Stimulated activated naive CD4-positive, alpha-beta T cell treated with Interleukin-2 at 50 U/mL for 16 hours (primary cell): ENCODE data around the gene LYSMD2.
A peak's percentile ranks its signal among the peaks of the same experiment; 100 is the strongest.
"Not testable (repeated sequence)": the region's sequence is repeated elsewhere in the genome, so short reads cannot be mapped to it uniquely, and the experiment has no call there.

ENCODE experiments used
- DNase-seq: peaks from one replicate; lab custom pipeline; 2025; lab: John Stamatoyannopoulos, UW

The LYSMD2 gene, protein sequence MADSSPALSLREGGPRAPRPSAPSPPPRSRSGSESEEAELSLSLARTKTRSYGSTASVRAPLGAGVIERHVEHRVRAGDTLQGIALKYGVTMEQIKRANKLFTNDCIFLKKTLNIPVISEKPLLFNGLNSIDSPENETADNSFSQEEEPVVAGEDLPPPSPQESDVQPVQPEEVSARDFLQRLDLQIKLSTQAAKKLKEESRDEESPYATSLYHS

DNA sequence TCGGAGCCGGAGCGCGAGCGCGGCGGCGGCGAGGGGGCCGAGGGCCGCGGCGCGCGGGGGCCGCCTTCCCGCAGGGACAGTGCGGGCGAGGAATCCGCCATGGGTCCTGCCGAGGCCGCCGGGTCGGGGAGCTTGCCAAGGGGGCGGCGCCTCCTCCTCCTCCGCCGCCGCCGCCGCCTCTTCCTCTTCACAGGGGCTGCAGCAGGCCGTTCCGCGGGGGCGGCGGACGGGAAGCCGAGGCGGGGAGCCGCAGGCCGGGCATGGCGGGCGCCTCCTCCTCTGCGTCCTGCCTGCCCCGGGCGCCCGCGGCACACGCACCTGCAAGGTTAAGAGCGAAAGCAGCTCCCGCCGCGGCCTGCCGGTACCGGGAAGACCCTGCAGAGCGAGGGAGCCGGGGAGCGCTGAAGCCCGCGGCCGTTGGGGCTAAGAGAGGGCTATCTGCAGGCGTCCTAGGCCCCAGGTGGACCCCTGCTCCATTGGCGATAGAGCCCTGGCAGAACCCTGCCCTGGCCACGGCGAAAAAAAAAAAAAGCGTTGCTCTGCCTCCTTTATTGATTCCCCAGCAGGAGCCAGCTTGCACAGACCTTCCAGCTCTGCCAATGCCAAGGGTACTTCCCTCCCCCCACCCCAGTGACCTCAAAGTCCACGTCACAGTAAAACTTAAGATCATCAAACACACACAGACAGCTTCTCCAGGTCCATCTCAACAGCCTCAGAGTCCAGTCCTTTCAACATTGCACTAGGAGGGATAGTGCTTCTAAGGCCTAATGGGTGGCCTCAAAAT is at the start of gene LYSMD2:
Gene LYSMD2, minus strand, starts transcription at position 134 of the 784 bp plus-strand sequence. Its CDS starts 33 bp downstream, at position 101.
- DNase-seq, result peak; percentile 61

DNA sequence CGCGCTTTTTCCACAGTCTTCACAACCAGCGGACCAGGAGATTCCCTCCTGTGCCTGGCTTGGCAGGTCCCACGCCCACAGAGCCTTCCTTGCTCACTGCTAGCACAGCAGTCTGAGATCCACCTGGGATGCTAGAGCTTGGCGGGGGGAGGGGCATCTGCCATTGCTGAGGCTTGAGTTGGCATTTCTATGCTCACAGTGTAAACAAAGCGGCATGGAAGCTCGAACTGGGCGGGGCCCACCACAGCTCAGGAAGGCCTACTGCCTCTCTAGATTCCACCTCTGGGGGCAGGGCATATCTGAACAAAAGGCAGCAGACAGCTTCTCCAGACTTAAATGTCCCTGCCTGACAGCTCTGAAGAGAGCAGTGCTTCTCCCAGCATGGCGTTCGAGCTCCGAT is 49.7 kb upstream of the LYSMD2 start:
- DNase-seq, result not testable (repeated sequence)

DNA sequence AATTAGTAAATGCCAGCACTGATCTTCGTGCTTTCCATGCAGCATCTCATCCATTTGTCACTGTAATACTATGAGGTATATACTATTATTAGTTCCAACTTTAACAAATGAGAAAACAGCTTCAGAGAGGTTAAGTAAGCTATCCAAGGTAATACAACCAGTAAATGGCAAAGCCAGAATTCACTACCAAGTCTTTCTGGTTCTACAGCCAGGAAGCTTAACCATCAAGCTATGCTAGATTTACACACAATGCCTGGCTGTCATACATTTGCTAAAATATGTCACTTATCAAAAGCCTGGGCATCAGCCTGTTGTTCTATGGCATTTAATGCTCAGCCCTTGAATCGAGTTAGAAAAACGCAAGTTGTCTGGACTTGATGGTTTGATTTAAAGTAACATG is 46.5 kb upstream of the LYSMD2 start:
- no peak for DNase-seq

DNA sequence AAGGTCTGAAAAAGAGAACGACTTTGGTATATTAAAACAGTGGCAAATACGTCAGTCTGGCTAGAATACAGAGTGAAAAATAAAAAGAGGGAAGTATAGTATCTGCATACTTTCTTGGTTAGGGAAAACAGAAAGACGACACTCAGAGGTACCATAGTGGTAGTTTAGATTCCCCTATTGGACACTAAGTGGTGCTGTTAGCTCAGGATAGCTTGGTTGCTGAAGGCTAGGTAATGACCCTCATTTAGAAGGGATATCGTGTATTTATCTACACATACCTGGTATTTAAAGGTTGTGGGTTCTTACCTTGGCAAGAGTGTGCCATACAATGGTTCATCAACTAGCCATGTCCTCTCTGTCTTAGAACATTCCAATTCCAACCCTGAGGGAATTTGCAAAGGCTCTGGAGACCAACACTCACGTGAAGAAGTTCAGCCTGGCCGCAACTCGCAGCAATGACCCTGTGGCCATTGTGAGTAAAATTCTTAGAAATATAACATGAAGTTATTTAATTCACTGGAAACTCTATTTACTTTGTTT is 45.0 kb upstream of the LYSMD2 start:
- no peak for DNase-seq

DNA sequence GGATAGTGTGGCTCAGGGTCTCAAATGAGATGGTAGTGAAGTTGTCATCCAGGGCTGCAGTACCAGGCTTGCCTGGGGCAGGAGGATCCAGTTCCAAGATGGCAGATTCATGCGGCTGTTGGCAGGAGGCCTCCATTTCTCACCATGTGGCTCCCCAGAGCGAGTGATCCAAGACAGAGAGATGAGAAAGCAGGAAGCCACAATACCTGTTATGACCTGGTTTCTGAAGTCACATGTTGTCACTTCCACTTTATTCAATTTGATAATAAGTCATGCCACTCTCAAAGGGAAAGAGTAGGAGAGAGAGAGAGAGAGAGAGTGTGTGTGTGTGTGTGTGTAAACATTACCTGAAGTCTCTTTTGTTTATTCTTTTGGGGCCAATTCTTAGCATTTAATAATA is 44.1 kb upstream of the LYSMD2 start:
- no peak for DNase-seq

DNA sequence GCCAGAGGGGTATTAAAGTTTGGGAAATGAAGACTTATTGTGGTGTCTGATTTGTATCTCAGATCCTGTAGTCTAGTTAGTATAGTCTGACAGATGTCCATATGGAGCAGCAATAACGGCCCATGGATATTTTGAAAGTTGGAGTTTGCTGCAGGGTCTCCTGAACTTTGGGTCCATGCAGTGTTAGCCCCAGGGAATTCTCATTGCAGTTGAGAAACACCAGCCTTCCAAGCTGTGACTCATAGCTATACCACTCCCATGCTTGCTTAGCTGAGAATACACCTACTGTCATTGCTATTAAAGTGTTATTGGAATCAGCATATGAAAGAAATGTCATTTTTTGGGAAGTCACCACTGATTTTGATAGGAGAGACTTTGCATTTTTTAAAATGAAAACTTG is 43.2 kb upstream of the LYSMD2 start:
- no peak for DNase-seq

DNA sequence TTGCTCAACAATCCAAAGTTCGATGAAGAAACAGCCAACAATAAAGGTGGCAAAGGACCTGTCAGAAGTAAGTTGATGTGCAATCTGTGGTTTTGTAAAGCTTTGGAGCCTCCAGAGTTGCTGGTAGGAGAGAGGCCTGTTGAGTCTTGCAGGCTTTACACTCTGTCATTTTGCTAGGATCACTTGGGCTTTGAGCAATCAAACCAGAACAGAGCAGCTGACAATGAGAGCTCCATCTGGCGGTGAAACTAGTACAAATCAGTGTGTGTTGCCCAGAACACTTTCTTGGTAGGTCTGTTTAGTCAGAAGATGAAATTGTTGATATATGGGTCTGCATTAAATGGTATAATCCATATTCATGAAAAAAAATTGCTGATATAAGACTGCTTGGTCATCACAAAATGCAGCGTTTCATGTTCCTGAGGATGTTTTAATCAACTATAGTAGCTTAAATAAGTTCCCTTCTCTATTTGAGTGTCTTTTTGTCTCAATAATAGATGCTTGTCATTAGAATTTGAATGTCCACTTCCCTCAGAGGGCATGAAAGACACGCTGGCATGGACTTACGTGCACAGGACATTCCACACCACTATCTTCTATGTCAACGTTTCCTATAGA is 39.6 kb upstream of the LYSMD2 start:
- DNase-seq, result peak; percentile 34

DNA sequence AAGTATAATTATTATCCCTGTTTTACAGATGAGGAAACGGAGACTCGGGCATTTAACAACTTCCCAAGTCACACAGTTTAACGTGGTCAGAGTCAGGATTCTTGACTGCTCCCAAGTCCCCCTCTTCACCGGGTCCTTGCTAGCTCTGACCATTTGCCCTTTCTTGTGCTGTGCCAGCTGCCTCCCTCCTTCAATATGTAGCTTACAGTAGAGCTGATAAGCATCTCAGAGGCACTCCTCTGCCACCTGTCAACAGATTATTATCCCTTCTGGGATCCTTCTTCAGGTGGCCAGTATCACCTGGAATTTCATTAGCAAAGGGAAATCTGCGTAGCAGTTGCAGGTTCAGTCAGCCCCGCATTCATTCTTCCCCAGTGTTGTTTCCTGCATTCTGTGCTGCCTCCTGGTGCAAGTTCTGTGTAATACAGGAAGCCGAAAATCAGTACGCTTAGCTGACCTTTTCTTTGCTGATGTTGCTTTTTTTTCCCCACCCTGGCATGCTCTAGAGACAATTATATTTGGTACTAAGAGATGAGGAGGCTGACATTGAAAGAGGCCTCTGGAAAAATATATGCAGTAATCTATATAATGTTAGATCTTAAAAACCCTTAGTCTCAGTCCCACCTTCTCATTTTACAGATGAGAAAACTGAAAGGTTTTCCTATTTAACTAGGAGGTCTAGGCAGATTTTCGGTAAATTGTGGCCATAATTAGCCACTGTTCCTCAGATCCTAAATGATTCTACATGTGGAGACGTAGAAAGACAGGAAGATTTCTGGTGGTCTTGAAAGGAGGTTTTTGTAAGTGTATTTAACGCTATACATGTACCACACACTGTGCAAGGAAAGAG is 38.7 kb upstream of the LYSMD2 start:
- peak; percentile 12 for DNase-seq

DNA sequence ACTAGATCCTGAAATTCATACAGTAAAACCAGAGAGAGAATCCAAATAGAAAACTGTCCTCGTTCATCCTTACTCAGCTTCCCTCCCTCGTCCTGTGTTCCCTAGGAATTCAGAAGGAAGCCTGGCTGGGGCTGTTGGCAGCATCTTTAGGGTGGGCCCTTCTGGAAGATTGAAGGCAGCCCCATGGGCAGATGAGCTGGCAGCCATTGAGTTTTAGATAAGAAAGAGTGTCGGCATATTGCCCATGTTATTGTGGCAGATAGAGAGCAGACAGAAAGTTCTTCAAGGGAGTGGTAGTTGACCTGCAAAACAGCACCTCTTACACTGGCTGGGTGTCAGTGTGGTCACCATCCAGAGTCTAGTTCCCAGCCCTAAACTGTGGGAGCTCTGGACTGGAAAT is 37.5 kb upstream of the LYSMD2 start:
- no peak for DNase-seq

DNA sequence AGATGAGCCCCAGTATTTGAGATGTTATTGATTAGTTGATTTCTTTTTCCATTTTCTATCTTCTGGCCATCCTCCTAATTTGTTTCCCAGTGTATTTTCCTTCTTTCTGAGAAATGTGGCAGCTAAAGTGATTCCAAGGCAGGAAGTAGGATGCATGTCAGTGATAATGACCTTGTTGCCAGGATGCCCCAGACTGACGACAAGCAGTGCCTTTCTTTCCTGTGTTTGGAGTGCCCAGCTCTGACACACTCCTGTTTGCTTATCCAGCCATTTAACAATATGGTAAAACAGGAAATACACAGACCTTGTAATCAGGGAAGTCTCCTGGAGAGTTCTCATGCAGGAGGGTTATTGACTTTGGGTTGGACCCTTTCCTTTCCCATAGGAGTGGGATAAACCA is 34.3 kb upstream of the LYSMD2 start:
- no peak for DNase-seq

DNA sequence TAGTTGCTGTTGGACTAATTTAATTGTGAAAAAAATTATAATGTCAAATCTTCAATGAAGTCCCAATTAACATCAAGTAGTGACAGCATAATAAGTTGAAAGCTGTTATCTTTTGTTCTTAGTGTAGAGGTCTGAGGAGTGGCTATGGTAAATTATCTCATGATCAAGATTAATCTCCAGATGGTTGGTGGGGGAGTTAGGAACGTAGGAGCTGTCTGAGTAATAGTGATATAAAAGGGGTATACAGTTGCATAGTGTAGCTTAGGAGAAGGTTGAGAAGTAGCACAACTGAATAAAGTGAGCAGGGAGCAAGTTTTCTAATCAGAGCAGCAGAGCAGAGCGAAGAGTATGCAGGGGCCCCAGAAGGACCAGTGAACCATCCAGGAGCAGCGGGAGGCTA is 33.4 kb upstream of the LYSMD2 start:
- no peak for DNase-seq

DNA sequence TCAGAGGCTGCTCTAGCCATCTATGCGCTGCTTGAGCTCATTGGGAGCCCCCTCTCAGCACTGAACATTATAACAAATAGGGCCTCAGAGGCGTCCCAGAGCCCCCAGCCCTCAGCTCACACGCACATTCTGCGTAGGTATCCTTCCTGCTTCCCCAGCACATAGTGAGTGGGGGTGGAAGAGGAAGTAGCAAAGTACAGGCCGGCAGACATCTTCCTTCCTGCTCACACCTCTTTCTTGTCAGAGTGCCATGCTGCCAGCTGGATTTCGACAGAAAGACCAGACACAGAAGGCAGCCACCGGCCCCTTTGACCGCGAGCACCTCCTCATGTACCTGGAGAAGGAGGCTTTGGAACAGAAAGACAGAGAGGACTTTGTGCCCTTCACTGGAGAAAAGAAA is 30.6 kb upstream of the LYSMD2 start:
- no peak for DNase-seq

DNA sequence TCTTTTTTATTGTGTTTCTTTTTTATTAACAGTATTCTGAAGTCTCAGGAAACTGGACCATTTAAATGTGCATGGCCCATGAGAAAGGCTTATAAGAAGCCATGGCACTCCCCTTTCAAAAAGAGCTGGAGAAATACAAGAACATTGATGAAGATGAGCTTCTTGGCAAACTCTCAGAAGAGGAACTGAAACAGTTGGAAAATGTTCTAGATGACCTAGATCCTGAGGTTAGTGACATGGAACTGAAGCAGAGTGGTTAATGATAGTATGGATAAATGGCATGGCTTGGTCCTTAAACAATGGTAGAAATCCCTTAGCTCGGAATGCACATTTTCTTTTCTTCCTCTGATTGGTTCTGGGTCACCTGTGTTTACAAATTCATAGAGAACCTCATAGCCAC is 28.9 kb upstream of the LYSMD2 start:
- DNase-seq, result no peak

DNA sequence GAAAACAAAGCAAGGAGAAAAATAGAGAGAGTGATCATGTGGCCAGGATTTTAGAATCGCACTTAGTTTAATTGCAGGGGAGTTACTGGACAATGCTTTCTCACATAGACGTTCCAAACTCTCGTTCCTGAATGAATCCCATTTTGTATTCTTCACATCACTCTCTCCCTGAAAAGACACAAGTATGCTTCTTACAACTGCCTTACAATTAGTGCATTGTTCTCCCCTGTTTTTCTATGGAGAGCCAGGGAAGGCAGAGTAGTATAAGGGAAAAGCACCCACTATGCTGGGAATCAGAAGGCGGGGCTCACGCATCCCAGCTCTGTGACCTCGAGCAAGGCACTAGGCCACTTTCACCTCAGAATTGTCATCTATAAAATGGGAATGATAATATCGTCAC is 28.3 kb upstream of the LYSMD2 start:
- DNase-seq, result no peak

DNA sequence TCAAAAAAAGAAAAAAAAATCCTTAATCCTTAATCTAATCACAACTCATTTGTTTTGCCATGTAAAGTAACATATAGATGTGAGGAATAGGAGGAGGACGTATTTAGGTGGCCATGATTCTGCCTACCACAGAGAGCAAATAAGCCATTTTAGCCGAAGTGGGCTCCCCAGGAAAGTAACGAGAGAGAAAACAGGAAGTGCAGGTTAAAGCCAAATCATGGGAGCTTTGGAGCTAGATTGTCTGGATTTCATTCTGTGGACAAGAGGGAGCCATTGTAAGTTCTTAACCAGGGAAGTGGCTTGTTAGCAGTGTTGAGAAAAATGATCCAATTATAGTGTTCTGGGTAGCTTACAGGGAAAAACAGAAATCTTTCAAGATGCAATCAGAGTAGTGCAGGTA is 23.4 kb upstream of the LYSMD2 start:
- no peak for DNase-seq

DNA sequence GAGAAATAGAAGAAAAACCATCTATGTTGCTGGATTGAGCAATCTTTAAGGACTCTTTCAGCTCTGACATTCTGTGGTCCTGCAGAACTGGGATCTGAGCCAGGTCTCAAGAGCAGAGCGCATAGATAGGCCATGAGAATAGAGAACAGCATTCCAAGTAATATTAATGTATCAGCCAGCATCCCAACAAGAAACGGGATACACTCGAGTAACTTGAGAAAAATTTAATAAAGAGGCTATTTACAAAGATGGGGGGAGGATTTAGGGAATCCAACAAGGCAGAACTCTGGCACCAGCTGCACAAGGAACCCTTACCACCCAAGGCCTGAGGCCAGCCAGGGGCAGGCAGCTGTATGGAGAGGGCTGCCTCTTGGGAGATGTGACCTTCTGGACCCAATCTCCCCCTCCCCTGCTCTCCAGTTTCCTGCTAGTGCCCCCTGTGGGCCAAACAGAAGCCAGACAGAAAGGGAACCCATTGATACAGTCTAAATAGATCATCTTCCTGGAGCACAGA is 22.2 kb upstream of the LYSMD2 start:
- DNase-seq, result no peak

DNA sequence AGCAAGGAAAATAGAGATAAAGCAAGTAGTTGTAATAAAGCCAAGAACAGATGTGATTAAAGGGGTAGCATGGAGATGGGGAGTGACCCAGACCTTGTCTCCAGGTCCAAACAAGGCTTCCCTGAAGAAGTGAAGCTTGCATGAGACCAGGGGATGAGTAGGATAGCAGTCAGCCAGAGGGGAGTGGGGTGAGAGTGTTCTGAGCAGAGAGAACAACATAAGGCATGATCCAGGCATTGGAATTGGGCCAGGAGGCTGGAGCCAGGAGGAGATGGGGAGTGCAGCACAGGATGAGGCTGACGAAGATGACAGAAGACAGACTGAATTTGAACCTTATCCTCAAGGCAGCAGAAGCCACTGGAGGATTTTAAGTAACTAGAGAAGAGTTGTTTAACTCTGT is 21.2 kb upstream of the LYSMD2 start:
- DNase-seq, result no peak

DNA sequence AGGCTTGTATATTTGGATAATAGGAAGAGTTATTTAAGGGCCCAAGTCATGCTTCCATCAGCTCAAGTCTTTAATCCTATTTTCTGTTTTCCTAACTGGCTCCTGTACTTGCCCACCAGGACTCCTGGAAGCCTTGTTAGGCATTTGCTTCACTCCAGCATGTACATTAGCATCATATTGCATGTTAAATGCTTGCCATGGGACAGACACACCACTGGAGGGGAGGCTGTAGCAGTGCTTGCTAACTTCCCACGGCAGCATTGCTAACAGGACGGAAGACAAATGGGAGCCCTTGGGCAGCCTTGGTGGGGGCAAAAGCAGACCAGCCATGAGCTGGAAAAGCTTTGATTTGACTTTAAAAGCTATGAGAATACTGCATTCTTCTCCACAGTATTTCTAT is 20.0 kb upstream of the LYSMD2 start:
- DNase-seq, result no peak

DNA sequence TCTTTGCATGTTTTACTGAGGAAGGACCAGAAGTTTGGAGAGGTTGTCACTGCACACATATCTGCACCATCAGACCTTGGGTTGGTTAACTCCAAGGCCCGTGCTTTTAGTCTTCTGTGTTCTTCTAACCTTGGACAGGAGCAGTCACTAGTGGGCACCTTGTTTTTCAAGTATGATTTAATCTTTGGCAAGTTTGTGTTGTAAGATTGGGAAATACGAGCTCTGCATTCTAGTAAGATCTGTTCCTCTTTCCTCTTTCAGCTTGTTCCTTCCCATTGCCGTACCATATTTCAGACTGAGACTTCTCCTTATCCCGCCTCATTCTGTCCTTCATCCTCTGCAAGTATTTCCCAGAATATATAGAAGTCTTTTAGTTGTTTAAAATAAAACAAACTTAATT is 19.0 kb upstream of the LYSMD2 start:
- DNase-seq, result no peak

DNA sequence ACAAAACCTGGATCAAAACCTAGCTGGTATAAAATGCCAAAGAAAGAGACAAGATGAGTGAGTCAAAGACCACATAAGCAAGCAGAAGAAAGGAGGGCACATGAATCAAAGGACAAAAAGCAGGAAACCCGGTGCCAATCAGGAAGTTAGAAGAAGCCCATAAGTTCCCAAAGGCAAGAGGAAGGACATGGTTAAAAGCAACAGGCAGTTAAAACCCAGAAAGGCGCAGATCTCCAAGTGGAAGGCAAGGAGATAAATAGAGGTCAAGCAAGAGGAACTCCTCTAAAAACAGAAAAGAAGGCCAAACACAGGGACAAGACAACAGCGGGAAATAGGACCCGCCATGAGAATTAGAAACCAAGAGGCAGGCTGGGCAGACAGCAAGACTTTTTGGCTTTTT is 18.3 kb upstream of the LYSMD2 start:
- DNase-seq, result no peak

DNA sequence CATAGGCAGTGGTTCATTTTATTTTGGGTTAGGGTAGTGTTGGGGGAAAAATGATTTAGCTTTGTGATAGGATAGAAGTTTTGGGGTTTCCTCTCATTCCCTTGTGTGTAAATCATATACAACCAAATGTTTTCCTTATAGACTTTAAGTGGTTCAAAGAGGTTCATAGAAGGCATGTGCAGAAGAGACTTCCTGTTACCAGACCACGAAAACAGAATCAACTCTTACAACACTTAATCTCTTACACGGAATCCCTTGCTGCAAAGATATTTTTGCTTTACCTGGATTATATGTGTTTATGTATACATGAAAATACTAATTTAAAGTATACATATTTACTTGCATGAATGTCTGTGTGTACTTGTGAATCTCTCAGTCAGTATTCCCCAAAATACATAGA is 16.8 kb upstream of the LYSMD2 start:
- DNase-seq, result no peak

DNA sequence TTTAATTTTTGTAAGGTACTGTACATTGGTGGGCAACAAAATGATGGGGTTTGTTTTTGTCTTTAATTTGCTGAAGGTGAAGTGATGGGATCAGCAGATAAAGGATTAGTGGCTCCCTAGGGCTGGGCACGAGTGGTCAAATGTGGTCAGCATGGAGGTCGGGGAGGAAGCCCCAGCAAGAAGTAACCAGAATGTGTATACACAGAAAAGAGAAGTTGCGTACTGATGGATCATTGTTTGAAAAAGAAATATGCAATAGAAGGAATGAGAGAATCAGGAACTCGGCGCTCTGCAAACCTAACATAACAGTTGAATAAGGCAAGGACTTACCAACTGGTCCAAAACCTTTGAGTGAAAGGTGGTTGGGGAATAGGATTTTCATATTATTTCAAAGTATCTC is 15.4 kb upstream of the LYSMD2 start:
- no peak for DNase-seq
